HepG2 (cell line): Measurements from ENCODE around the gene CAMK2G. TPM values are rescaled to one million over a fixed set of nuclear protein-coding genes. Genes with fewer than 3 reads are reported as not detected.
A peak's percentile ranks its signal among the peaks of the same experiment; 100 is the strongest.

Source experiments
- GATAD1 ChIP-seq: IDR thresholded peaks from 2 replicates; pipeline ENCODE4 v1.6.1; 2016; ENCODE audit warnings: missing genetic modification reagents, missing compliant biosample characterization
- HMGA1 ChIP-seq: sonication (generic); formaldehyde crosslinking; conservative IDR thresholded peaks from 2 replicates; pipeline ENCODE4 v1.4.0; 2020; ENCODE audit warnings: missing genetic modification reagents
- IKZF4 ChIP-seq: sonication (generic); formaldehyde crosslinking; IDR thresholded peaks from 2 replicates; pipeline ENCODE4 v1.5.1; 2020; ENCODE audit warnings: borderline replicate concordance, mild to moderate bottlenecking, low read depth, missing genetic modification reagents; ENCODE audit errors: not compliant biosample characterization
- KMT2B ChIP-seq: IDR thresholded peaks from 2 replicates; pipeline ENCODE4 v1.6.1; 2016; ENCODE audit warnings: missing genetic modification reagents, missing compliant biosample characterization
- RARG ChIP-seq: sonication (generic); formaldehyde crosslinking; IDR thresholded peaks from 2 replicates; pipeline ENCODE4 v1.4.0; 2020; ENCODE audit warnings: low read depth, mild to moderate bottlenecking, missing genetic modification reagents
- SAP130 ChIP-seq: IDR thresholded peaks from 2 replicates; pipeline ENCODE4 v1.6.1; 2016; ENCODE audit warnings: low read depth
- SCMH1 ChIP-seq: sonication (generic); formaldehyde crosslinking; IDR thresholded peaks from 2 replicates; pipeline ENCODE4 v1.9.0; 2021; ENCODE audit warnings: missing genetic modification reagents, mild to moderate bottlenecking, borderline replicate concordance
- ZC3H13 ChIP-seq: sonication (generic); formaldehyde crosslinking; IDR thresholded peaks from 2 replicates; pipeline ENCODE4 v1.8.1; 2023; ENCODE audit warnings: mild to moderate bottlenecking, missing genetic modification reagents, moderate library complexity
- ZNF160 ChIP-seq: sonication (generic); formaldehyde crosslinking; IDR thresholded peaks from 2 replicates; pipeline ENCODE4 v1.8.0; 2022; ENCODE audit warnings: mild to moderate bottlenecking, inconsistent platforms, missing genetic modification reagents
- ZNF556 ChIP-seq: sonication (generic); formaldehyde crosslinking; IDR thresholded peaks from 2 replicates; pipeline ENCODE4 v1.4.0; 2020; ENCODE audit warnings: mild to moderate bottlenecking, missing genetic modification reagents, borderline replicate concordance
- ZNF841 ChIP-seq: sonication (generic); formaldehyde crosslinking; IDR thresholded peaks from 2 replicates; pipeline ENCODE4 v1.8.1; 2023; ENCODE audit warnings: missing genetic modification reagents, borderline replicate concordance
- polyA plus RNA-seq, 8 experiments: library from polyadenylated mRNA; depleted of rRNA in 3 of 8; stranded (reverse) in 7 of 8; unstranded in 1 of 8; fragments of >200 nt; fragmentation: Illumina TruSeq in 4 of 8; extraction: Trizol in 4 of 8; gene quantifications; 2 replicates each; pipeline versions ENCODE4 v1.2.1 to v1.2.3, GENCODE V29; 2011 to 2016; ENCODE audit warnings: low read depth in 4 of 8, missing spikeins in 1 of 8, mixed read lengths in 1 of 8; ENCODE audit not compliant: insufficient read depth in 1 of 8
- total RNA-seq, 5 experiments: library from RNA; depleted of rRNA; stranded (reverse); fragments of >200 nt; fragmentation: Illumina TruSeq; extraction: Trizol; gene quantifications; 2 replicates each; pipeline ENCODE4 v1.2.3, GENCODE V29; 2016; ENCODE audit warnings: low read depth in 1 of 5
- TF ChIP-seq, protein P1 (sequence below): sonication (generic); formaldehyde crosslinking; IDR thresholded peaks from 2 replicates; pipeline ENCODE4 v1.5.0; 2020; ENCODE audit warnings: mild to moderate bottlenecking, missing genetic modification reagents, borderline replicate concordance
- TF ChIP-seq, protein P2 (sequence below): sonication (generic); formaldehyde crosslinking; IDR thresholded peaks from 2 replicates; pipeline ENCODE4 v1.4.0; 2020; ENCODE audit warnings: missing genetic modification reagents, mild to moderate bottlenecking, borderline replicate concordance
- TF ChIP-seq, protein P3 (sequence below): sonication (generic); formaldehyde crosslinking; IDR thresholded peaks from 2 replicates; pipeline ENCODE4 v1.5.1; 2020; ENCODE audit warnings: mild to moderate bottlenecking, missing genetic modification reagents, moderate library complexity
- TF ChIP-seq, protein P4 (sequence below): sonication (generic); formaldehyde crosslinking; IDR thresholded peaks from 2 replicates; pipeline ENCODE4 v1.5.0; 2020; ENCODE audit warnings: mild to moderate bottlenecking, missing genetic modification reagents

Gene CAMK2G
- total and polyA plus RNA-seq, 2 of the 13 experiments (the other 11 are each of a cell fraction or from before 2014, with no cell fraction given): 15.9 to 18.8 TPM

- TF ChIP-seq, protein P1, sequence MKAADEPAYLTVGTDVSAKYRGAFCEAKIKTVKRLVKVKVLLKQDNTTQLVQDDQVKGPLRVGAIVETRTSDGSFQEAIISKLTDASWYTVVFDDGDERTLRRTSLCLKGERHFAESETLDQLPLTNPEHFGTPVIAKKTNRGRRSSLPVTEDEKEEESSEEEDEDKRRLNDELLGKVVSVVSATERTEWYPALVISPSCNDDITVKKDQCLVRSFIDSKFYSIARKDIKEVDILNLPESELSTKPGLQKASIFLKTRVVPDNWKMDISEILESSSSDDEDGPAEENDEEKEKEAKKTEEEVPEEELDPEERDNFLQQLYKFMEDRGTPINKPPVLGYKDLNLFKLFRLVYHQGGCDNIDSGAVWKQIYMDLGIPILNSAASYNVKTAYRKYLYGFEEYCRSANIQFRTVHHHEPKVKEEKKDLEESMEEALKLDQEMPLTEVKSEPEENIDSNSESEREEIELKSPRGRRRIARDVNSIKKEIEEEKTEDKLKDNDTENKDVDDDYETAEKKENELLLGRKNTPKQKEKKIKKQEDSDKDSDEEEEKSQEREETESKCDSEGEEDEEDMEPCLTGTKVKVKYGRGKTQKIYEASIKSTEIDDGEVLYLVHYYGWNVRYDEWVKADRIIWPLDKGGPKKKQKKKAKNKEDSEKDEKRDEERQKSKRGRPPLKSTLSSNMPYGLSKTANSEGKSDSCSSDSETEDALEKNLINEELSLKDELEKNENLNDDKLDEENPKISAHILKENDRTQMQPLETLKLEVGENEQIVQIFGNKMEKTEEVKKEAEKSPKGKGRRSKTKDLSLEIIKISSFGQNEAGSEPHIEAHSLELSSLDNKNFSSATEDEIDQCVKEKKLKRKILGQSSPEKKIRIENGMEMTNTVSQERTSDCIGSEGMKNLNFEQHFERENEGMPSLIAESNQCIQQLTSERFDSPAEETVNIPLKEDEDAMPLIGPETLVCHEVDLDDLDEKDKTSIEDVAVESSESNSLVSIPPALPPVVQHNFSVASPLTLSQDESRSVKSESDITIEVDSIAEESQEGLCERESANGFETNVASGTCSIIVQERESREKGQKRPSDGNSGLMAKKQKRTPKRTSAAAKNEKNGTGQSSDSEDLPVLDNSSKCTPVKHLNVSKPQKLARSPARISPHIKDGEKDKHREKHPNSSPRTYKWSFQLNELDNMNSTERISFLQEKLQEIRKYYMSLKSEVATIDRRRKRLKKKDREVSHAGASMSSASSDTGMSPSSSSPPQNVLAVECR (CRISPR knock-in tag): peak; percentile 17; the same call in 1 of the 2 replicates
- TF ChIP-seq GATAD1 (CRISPR knock-in tag): 0 out of 2 replicates have a peak, but pooled peaks have one; percentile 26
- TF ChIP-seq ZNF160: no peak
- TF ChIP-seq SAP130 (CRISPR knock-in tag): peak; percentile 38; the same call in 1 of the 2 replicates
- TF ChIP-seq ZNF556: no peak
- TF ChIP-seq KMT2B (CRISPR knock-in tag): no peak
- no peak for TF ChIP-seq ZNF841 (CRISPR knock-in tag)
- TF ChIP-seq, protein P2, sequence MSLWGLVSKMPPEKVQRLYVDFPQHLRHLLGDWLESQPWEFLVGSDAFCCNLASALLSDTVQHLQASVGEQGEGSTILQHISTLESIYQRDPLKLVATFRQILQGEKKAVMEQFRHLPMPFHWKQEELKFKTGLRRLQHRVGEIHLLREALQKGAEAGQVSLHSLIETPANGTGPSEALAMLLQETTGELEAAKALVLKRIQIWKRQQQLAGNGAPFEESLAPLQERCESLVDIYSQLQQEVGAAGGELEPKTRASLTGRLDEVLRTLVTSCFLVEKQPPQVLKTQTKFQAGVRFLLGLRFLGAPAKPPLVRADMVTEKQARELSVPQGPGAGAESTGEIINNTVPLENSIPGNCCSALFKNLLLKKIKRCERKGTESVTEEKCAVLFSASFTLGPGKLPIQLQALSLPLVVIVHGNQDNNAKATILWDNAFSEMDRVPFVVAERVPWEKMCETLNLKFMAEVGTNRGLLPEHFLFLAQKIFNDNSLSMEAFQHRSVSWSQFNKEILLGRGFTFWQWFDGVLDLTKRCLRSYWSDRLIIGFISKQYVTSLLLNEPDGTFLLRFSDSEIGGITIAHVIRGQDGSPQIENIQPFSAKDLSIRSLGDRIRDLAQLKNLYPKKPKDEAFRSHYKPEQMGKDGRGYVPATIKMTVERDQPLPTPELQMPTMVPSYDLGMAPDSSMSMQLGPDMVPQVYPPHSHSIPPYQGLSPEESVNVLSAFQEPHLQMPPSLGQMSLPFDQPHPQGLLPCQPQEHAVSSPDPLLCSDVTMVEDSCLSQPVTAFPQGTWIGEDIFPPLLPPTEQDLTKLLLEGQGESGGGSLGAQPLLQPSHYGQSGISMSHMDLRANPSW (CRISPR knock-in tag): no peak
- TF ChIP-seq ZC3H13 (CRISPR knock-in tag): no peak
- peak; percentile 47 for TF ChIP-seq IKZF4
- TF ChIP-seq, protein P3, sequence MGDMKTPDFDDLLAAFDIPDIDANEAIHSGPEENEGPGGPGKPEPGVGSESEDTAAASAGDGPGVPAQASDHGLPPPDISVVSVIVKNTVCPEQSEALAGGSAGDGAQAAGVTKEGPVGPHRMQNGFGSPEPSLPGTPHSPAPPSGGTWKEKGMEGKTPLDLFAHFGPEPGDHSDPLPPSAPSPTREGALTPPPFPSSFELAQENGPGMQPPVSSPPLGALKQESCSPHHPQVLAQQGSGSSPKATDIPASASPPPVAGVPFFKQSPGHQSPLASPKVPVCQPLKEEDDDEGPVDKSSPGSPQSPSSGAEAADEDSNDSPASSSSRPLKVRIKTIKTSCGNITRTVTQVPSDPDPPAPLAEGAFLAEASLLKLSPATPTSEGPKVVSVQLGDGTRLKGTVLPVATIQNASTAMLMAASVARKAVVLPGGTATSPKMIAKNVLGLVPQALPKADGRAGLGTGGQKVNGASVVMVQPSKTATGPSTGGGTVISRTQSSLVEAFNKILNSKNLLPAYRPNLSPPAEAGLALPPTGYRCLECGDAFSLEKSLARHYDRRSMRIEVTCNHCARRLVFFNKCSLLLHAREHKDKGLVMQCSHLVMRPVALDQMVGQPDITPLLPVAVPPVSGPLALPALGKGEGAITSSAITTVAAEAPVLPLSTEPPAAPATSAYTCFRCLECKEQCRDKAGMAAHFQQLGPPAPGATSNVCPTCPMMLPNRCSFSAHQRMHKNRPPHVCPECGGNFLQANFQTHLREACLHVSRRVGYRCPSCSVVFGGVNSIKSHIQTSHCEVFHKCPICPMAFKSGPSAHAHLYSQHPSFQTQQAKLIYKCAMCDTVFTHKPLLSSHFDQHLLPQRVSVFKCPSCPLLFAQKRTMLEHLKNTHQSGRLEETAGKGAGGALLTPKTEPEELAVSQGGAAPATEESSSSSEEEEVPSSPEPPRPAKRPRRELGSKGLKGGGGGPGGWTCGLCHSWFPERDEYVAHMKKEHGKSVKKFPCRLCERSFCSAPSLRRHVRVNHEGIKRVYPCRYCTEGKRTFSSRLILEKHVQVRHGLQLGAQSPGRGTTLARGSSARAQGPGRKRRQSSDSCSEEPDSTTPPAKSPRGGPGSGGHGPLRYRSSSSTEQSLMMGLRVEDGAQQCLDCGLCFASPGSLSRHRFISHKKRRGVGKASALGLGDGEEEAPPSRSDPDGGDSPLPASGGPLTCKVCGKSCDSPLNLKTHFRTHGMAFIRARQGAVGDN: peak; percentile 40
- TF ChIP-seq, protein P4, sequence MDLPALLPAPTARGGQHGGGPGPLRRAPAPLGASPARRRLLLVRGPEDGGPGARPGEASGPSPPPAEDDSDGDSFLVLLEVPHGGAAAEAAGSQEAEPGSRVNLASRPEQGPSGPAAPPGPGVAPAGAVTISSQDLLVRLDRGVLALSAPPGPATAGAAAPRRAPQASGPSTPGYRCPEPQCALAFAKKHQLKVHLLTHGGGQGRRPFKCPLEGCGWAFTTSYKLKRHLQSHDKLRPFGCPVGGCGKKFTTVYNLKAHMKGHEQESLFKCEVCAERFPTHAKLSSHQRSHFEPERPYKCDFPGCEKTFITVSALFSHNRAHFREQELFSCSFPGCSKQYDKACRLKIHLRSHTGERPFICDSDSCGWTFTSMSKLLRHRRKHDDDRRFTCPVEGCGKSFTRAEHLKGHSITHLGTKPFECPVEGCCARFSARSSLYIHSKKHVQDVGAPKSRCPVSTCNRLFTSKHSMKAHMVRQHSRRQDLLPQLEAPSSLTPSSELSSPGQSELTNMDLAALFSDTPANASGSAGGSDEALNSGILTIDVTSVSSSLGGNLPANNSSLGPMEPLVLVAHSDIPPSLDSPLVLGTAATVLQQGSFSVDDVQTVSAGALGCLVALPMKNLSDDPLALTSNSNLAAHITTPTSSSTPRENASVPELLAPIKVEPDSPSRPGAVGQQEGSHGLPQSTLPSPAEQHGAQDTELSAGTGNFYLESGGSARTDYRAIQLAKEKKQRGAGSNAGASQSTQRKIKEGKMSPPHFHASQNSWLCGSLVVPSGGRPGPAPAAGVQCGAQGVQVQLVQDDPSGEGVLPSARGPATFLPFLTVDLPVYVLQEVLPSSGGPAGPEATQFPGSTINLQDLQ (CRISPR knock-in tag): no peak
- no peak for TF ChIP-seq RARG (CRISPR knock-in tag)
- no peak for TF ChIP-seq HMGA1 (CRISPR knock-in tag)
- no peak for TF ChIP-seq SCMH1 (CRISPR knock-in tag)
Observed at GRCh38 chr10:73848821-73849489, 25.4 kb downstream of the CAMK2G start (continued).
